Middle frontal gyrus (tissue), 1 donor: ENCODE results near the gene DPP3.
"Not testable (repeated sequence)": the region's sequence is repeated elsewhere in the genome, so short reads cannot be mapped to it uniquely, and the experiment has no call there.

Experiments
- DNase-seq: peaks from one replicate; pipeline ENCODE4 v3.0.0-alpha.2; 2015; ENCODE audit warnings: low spot score; ENCODE audit errors: extremely low spot score

The DPP3 gene

DNA sequence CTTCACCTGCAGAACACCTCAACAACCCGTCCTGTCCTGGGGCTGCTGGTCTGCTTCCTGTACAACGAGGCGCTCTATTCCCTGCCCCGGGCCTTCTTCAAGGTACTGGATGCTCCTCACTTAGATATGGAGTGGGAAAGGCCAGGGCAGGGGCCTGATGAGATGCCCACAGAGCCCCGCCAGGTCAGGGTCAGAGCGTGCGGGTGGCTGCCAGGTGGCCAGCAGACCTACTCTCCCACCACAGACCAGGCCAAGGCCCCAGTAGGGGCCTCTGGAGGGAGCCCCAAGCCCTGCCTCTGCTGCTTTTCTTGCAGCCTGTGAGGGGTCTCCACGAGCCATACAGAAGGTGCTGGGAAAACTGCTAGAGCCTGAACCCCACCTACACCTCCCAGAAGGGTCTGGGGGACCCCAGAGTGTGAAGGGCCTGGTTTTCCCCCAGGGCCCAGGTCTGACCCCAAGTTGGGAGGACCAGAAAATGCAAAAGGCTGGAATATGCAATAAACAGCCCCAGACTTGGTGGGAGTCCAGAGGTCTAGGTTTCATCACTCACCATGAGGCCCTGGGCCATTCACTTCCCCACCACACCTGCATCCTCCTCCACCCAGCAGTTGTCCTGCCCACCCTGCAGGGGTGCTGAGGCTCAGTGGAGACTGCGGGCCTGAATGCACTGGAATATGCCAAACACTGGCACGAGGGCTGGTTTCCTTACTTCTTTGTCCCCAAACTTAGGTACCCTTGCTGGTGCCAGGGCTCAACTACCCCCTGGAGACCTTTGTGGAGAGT is 50.9 kb downstream of the DPP3 start:
- DNase-seq: no peak

DNA sequence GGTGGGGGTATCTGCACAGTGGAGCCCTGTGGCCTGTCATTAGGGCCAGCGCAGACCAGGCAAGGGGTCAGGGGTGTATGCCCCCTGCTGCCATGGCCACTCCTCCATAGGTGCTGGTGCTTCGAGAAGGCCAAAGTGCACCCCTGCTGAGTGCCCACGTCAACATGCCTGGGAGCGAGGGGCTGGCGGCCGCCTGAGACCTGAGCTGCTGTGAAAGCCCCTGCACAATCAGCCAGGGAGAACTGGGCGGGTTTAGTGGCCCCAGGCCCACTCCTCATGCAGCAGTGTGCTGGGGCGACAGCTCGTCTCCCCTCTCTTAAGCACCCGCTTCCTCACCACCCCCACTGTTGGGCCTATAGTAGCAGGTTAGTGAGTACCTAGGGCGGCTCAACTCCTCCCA is 51.6 kb downstream of the DPP3 start:
- DNase-seq: no peak

GRCh38 chr11:66532784-66533183 is 52.5 kb downstream of the DPP3 start:
- no peak for DNase-seq

- DNase-seq: no peak
Observed at GRCh38 chr11:66539170-66539869, 59.1 kb downstream of the DPP3 start.

GRCh38 chr11:66539870-66540213 is 59.6 kb downstream of the DPP3 start:
- no peak for DNase-seq

GRCh38 chr11:66540598-66540997 is 60.4 kb downstream of the DPP3 start:
- not testable (repeated sequence) for DNase-seq

DNA sequence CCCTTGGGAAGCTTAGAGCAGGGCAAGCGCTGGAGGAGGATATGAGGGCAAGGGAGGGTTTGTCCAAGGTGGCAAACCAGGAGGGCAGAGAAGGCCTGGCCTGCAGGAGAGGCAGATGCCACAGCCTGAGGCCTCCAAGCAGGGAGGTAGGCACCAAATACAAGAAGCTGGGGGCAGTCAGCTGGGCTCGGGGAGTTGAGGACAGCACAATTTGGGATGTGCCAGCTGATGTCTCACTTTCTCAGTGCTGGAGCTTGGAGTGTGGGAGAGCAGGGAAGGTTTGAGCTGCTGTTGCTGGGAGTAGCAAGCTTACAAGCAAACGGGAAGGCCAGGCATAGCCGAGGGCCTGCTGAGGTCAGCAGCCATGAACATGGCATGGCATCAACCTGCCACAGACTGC is 61.7 kb downstream of the DPP3 start:
- peak; percentile 26 for DNase-seq

DNA sequence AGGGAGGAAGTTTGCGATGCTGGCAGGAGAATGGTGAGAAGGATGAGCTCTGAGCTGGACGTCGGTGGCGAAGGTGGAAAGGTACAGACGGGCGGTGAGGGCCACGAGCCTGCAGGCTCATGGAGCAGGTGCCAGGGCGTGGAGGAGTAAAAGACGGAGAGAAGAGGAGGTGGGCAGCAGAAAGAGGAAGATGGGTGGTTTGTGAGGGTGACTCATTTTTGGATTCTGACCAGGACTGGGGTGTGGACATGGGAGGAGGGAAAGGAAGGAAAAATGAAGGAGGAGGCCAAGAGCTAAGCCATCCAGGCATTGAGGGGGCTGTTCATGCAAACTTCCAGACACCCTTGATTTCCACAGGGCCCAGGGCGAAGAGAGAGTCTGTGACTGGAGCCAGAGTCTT is 62.1 kb downstream of the DPP3 start:
- DNase-seq: no peak

DNA sequence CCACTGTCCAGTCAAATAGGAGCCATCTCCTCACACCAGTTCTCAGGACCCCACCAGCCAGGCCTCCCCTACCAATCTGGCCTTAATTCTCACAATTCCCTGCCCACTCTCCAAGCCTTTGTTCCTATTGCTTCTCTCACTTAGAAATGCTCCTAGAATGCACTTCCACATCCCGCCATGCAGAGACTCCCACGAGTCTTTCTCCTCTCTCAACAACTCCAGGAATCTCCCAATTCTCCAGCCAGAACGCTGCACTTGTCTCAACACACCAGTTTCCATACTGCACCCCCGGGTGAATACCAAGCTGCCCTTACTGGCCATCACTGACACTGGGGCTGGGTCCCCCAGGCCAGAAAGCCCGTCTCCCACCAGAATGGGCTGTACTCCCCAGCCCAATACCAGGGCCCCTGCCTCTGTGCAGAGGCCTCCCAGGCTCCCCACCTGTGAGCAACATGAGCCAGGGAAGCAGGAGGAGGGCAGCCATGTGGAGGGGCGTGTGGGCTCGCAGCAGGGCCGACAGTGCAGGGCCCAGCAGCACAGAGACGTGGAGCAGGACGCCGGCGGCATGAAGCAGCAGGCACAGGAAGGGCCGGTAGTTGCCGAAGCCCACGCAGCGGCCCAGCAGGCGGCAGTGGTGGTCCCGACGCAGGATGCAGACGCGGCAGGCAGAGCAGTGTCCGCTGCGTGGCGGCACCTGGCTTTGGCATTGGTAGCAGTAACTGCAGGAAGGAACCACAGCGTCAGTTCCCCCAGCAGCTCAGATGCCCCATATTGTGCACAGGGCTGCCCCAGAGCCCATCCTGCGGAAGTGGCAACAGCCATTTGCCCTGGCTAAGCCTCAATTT is 63.3 kb downstream of the DPP3 start:
- DNase-seq: no peak

GRCh38 chr11:66544952-66545351 is 64.7 kb downstream of the DPP3 start:
- not testable (repeated sequence) for DNase-seq

- peak; percentile 93 for DNase-seq
Observed at GRCh38 chr11:66545701-66546367, 65.6 kb downstream of the DPP3 start, which contains the start of gene ZDHHC24. Gene ZDHHC24, minus strand, starts transcription at chr11:66546048. Its CDS starts 45 bp downstream, at chr11:66546003.

DNA sequence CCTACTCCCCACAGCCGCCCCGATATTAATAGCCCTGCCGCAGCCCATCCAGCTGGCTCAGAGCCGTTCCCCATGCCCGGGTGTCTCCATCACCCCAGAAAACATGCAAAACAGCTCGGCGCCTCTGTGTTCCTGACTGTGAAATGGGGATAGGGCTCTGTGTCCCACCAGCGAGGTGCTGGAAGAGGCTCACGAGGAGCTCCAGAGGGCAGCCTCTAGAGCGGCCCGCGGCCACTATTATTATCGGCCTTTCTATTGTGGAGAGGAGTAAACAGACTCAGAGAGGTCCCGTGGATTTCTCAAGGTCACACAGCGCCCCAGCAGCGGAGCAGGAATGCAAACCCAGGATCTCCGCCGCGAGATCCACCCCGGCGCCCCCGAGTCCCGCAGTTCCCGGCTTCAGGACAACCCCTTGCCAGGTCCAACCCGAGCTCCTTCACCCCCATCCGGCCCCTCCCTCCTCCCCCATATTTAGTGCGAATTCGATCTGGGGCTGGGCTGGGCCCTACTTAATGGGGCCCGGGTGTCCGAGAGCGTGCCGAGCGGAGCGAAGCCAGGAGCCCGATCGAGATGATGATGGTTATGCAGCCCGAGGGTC is 66.2 kb downstream of the DPP3 start, which contains the start of gene ACTN3:
TSS of gene ACTN3 (plus strand) at position 536 of the 598 bp plus-strand sequence. CDS start at position 571, 35 bp downstream.
- DNase-seq: no peak

GRCh38 chr11:66546966-66547661 is 66.9 kb downstream of the DPP3 start:
- DNase-seq: no peak

GRCh38 chr11:66547662-66548009 is 67.4 kb downstream of the DPP3 start:
- DNase-seq: no peak

DNA sequence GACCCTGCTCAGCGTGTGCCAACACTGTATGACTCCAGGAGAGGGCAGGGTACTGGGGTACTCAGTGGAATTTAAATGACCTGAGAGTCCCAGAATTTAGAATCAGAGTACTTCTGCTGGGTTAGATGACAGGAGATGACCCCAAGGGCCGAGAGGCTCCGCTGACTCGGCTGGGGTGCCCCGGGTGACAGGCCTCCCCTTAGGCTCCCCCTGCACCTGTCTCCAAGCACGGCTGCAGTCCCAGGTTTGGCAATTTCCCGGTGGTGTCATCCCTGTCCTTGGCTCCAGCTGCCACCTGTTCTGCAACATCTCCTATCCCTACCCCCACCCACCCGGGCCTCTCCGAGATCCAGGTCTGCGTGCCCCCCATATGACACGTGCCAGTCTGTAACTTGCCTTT is 67.8 kb downstream of the DPP3 start:
- DNase-seq: no peak

GRCh38 chr11:66548774-66549630 is 68.8 kb downstream of the DPP3 start:
- no peak for DNase-seq

DNA sequence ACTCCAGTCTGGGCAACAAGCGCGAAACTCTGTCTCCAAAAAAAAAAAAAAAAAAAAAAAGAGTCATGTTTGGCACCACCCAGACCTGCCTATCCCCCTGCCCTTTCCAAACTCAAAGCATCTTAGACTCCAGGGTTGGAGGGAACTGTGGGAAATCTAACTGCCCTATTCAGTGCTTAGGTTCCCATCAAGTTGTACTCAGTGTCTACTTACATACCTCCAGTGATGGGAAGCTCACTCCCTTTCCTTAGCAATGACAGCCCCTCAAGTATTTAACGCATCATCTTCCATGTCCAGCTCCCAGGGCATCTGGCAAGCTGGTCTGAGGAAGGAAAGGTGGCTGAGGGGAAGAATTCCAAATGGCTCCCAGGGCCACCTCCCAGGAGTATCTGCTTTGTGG is 69.5 kb downstream of the DPP3 start:
- no peak for DNase-seq

- DNase-seq: no peak
Observed at GRCh38 chr11:66550887-66551286, 70.7 kb downstream of the DPP3 start.

- no peak for DNase-seq
Observed at GRCh38 chr11:66554602-66555001, 74.4 kb downstream of the DPP3 start.
